Nephron progenitor cell (in vitro differentiated cells): ENCODE data around the gene MYH9.

Experiments used
- DNase-seq: peaks from one replicate; pipeline ENCODE4 v3.0.0; 2021
- H3K27ac Mint-ChIP-seq: 2 replicates; pipeline ENCODE4 v1.8.0; 2021; ENCODE audit warnings: mild to moderate bottlenecking, moderate library complexity, mixed read lengths
- H3K27me3 Mint-ChIP-seq: 2 replicates; pipeline ENCODE4 v1.8.0; 2021; ENCODE audit warnings: mild to moderate bottlenecking, low read depth, mixed read lengths; ENCODE audit not compliant: poor library complexity
- H3K36me3 Mint-ChIP-seq: 2 replicates; pipeline ENCODE4 v1.8.0; 2021; ENCODE audit warnings: low read depth, mixed read lengths
- H3K4me1 Mint-ChIP-seq: 2 replicates; pipeline ENCODE4 v1.8.0; 2021; ENCODE audit warnings: mixed read lengths
- H3K4me3 Mint-ChIP-seq: 2 replicates; pipeline ENCODE4 v1.8.0; 2021; ENCODE audit warnings: mild to moderate bottlenecking, moderate library complexity, mixed read lengths
- H3K9me3 Mint-ChIP-seq: 2 replicates; pipeline ENCODE4 v1.8.0; 2021; ENCODE audit warnings: mild to moderate bottlenecking, moderate library complexity, mixed read lengths
- TF ChIP-seq, protein P1 (sequence below): fragments of 200-600 bp; sonication (generic); IDR thresholded peaks from 2 replicates; pipeline ENCODE4 v1.5.0; 2021; ENCODE audit warnings: antibody characterized with exemption

MYH9 gene

GRCh38 chr22:36351921-36352802 is 35.6 kb downstream of the MYH9 start:
- Mint-ChIP-seq H3K27me3 (no peaks in the 10 kb centered on the region), H3K4me3 (peak overlapping the region; percentile 44), H3K27ac (peak overlapping the region; percentile 23), H3K4me1 (peaks cover 65% of the 10 kb centered on the region), H3K9me3 (peaks cover 4% of the 10 kb centered on the region), H3K36me3 (peaks cover 33% of the 10 kb centered on the region)
- no peak for DNase-seq
- TF ChIP-seq, protein P1, sequence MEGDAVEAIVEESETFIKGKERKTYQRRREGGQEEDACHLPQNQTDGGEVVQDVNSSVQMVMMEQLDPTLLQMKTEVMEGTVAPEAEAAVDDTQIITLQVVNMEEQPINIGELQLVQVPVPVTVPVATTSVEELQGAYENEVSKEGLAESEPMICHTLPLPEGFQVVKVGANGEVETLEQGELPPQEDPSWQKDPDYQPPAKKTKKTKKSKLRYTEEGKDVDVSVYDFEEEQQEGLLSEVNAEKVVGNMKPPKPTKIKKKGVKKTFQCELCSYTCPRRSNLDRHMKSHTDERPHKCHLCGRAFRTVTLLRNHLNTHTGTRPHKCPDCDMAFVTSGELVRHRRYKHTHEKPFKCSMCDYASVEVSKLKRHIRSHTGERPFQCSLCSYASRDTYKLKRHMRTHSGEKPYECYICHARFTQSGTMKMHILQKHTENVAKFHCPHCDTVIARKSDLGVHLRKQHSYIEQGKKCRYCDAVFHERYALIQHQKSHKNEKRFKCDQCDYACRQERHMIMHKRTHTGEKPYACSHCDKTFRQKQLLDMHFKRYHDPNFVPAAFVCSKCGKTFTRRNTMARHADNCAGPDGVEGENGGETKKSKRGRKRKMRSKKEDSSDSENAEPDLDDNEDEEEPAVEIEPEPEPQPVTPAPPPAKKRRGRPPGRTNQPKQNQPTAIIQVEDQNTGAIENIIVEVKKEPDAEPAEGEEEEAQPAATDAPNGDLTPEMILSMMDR: no peak

GRCh38 chr22:36350751-36351594 is 36.8 kb downstream of the MYH9 start:
- peaks cover 4% of the 10 kb centered on the region for H3K9me3 Mint-ChIP-seq
- DNase-seq: no peak
- peaks cover 28% of the 10 kb centered on the region for H3K36me3 Mint-ChIP-seq
- no peak overlapping the region for H3K4me3 Mint-ChIP-seq
- no peaks in the 10 kb centered on the region for H3K27me3 Mint-ChIP-seq
- TF ChIP-seq, protein P1: no peak
- peaks cover 55% of the 10 kb centered on the region for H3K4me1 Mint-ChIP-seq
- H3K27ac Mint-ChIP-seq: peak overlapping the region; percentile 23

DNA sequence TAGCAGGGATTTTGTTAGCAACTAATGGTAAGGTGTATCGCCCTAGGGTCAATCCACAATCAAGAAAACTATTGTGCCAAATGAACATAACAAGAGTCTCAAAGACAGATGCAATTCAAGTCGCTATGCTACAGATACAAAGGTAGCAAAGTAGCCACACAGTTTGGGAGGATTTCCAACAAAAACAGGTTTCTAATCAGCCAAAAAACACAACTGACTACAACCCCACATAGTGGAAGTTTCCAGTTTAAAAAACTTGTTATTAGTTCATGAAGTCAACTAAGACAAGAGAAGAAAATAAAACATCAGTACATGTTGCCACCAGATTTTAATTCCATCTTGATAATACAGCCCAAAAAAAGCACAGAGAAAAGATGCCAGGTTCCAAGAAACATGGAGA is 38.0 kb downstream of the MYH9 start:
- TF ChIP-seq, protein P1: no peak
- Mint-ChIP-seq H3K27me3 (no peaks in the 10 kb centered on the region), H3K4me3 (no peak overlapping the region), H3K4me1 (peaks cover 42% of the 10 kb centered on the region), H3K27ac (no peak overlapping the region), H3K36me3 (peaks cover 20% of the 10 kb centered on the region), H3K9me3 (peaks cover under 1% of the 10 kb centered on the region)
- no peak for DNase-seq

DNA sequence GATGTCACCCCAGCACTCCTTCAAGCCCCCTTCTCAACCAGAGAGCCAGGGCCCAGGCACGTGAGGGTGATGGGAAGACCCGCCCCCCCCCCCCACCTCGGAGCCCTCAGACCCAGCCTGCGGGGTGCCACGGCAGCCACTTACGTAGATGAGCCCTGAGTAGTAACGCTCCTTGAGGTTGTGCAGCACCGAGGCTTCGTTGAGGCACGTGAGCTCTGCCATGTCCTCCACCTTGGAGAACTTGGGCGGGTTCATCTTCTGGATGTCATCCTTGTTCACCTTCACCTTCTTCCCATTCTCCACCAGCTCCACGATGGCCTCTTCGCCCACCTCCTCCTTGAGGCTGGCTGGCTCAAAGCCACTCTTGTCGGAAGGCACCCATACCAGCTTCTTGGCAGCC is 39.0 kb downstream of the MYH9 start:
- no peak overlapping the region for H3K27ac Mint-ChIP-seq
- peaks cover 40% of the 10 kb centered on the region for H3K4me1 Mint-ChIP-seq
- TF ChIP-seq, protein P1: no peak
- peaks cover 25% of the 10 kb centered on the region for H3K36me3 Mint-ChIP-seq
- DNase-seq: no peak
- no peak overlapping the region for H3K4me3 Mint-ChIP-seq
- H3K27me3 Mint-ChIP-seq: no peaks in the 10 kb centered on the region
- H3K9me3 Mint-ChIP-seq: no peaks in the 10 kb centered on the region

DNA sequence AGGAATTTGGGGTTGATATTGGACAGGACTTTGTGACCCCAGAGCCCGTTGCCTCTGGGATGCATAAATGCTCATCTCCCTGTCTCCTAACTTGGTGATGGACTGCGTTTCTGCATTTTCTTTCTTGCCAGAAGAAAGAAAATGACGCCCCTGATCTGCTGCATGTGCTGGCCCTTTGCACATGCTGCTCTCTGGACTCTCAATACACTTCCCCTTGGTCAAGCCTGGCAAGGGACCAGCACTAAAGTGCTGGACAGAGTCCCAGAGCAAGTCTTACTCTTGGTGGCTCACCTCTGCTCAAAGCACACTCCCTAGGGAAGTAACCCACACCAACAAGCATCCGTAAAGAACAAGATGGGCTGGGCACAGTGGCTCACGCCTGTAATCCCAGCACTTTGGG is 40.7 kb downstream of the MYH9 start:
- Mint-ChIP-seq H3K36me3 (peaks cover 31% of the 10 kb centered on the region), H3K4me3 (no peak overlapping the region), H3K4me1 (peaks cover 32% of the 10 kb centered on the region), H3K27me3 (no peaks in the 10 kb centered on the region), H3K9me3 (no peaks in the 10 kb centered on the region), H3K27ac (no peak overlapping the region)
- TF ChIP-seq, protein P1: no peak
- DNase-seq: no peak
